Measurements from ENCODE around the gene SDCCAG8. TPM values are rescaled to one million over a fixed set of nuclear protein-coding genes. Genes with fewer than 3 reads are reported as not detected.

Gene SDCCAG8
- total RNA-seq, 1 experiment from 2014 or later: 10.0 TPM

DNA sequence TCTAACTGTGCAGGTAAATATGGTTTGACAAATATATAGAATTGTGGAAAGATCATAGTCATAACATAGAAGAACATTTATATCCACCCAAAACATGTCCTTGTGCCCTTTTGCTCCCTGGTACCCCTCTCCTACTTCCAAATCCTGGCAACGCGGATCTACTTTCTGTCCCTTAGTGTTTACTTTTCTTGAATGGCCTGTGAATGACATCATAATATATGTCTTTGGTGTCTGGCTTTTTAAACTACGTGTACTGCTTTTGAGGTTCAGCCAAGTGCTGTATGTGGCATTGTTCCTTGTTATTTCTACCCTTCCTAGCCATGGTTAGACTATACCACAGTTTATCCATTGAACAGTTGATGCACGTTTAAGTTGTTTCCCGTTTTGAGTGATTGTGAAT is 155.6 kb downstream of the SDCCAG8 start:
- peaks cover 26 to 34% of the 10 kb centered on the region in 2 experiments for H3K4me1 Mint-ChIP-seq
- Histone ChIP-seq H3K4me2 (ENCODE audit: insufficient read depth, insufficient read length, low read length) (no peak overlapping the region), H2BK20ac (ENCODE audit: low read depth, low read length, poor library complexity, severe bottlenecking) (no peak overlapping the region), H3K27me3 (ENCODE audit: insufficient read depth, low read length) (no peaks in the 10 kb centered on the region), H2BK5ac (ENCODE audit: insufficient read length, low read length) (no peak overlapping the region), H3K79me1 (ENCODE audit: insufficient read depth, low read depth, low read length, poor library complexity, severe bottlenecking) (no peaks in the 10 kb centered on the region), H2BK120ac (ENCODE audit: low read depth, low read length, poor library complexity, severe bottlenecking) (no peak overlapping the region), H3K9ac (ENCODE audit: extremely low read depth, insufficient read length, low read length) (no peak overlapping the region), H4K91ac (ENCODE audit: insufficient read length, low read depth, low read length) (no peak overlapping the region), H3K23me2 (ENCODE audit: insufficient read length, low read depth, low read length, poor library complexity, severe bottlenecking) (no peaks in the 10 kb centered on the region), H3K4ac (ENCODE audit: low read depth, low read length) (no peak overlapping the region), H4K20me1 (ENCODE audit: control insufficient read depth, insufficient read depth, insufficient read length) (no peaks in the 10 kb centered on the region), H3K9me3 (ENCODE audit: control insufficient read depth, low read depth, low read length) (no peaks in the 10 kb centered on the region), H3K56ac (ENCODE audit: insufficient read length, low read depth, low read length) (no peak overlapping the region), H3K23ac (ENCODE audit: insufficient read length, low read depth, low read length) (no peak overlapping the region), H3K14ac (ENCODE audit: insufficient read depth, low read length) (no peak overlapping the region), H2BK12ac (ENCODE audit: insufficient read length, low read depth, low read length) (no peak overlapping the region), H4K8ac (replicated peaks; ENCODE audit: insufficient read length, low read depth, low read length) (no peak overlapping the region), H3K27ac (ENCODE audit: insufficient read length, low read depth, low read length) (no peak overlapping the region), H3T11ph (ENCODE audit: low read length) (no peak overlapping the region), H2AFZ (ENCODE audit: low read length) (no peak overlapping the region), H2AK5ac (ENCODE audit: insufficient read length, low read length) (no peak overlapping the region), H3K79me2 (ENCODE audit: insufficient read depth, low read length) (no peaks in the 10 kb centered on the region), H3K18ac (ENCODE audit: insufficient read length, low read depth, low read length) (no peak overlapping the region), H4K5ac (ENCODE audit: insufficient read length, low read depth, low read length) (no peak overlapping the region), H2BK15ac (ENCODE audit: low read depth, low read length) (no peak overlapping the region), H3K4me1 (ENCODE audit: insufficient read depth, low read length) (peaks cover 8% of the 10 kb centered on the region)
- H3K27ac Mint-ChIP-seq: peak overlapping the region in 1 of 3 experiments; percentile 13; a peak in 1 of 7 replicates
- H3K27me3 Mint-ChIP-seq (ENCODE audit: low read depth): no peaks in the 10 kb centered on the region
- WGBS (ENCODE audit: extremely low coverage, insufficient read length, low lambda C conversion rate): no CpG with 5 or more reads among the region's 5 CpGs
- no peak for DNase-seq
- no peaks in the 10 kb centered on the region for H3K36me3 Mint-ChIP-seq (ENCODE audit: insufficient read depth in 1 of 3, low read depth in 3 of 3)
- H3K9me3 Mint-ChIP-seq: no peaks in the 10 kb centered on the region
- H3K4me3 Mint-ChIP-seq: no peak overlapping the region
- TF ChIP-seq CTCF (conservative IDR thresholded peaks at IDR 0.05): no peak
